HepG2 (cell line): ENCODE measurements around the gene BLMH. TPM values are rescaled to one million over a fixed set of nuclear protein-coding genes. Genes with fewer than 3 reads are reported as not detected.

ENCODE experiments used
- CREM ChIP-seq, 2 experiments: sonication (generic) in 1 of 2; formaldehyde crosslinking in 1 of 2; IDR thresholded peaks; 2 replicates each; pipeline versions ENCODE4 v1.4.0 to v1.6.1; 2016 to 2020; ENCODE audit warnings: antibody characterized with exemption in 1 of 2, mild to moderate bottlenecking in 1 of 2, missing genetic modification reagents in 1 of 2
- MAFK ChIP-seq, 2 experiments: IDR thresholded peaks in 1 of 2; conservative IDR thresholded peaks in 1 of 2; 2 replicates each; pipeline ENCODE4 v1.6.1; 2011; ENCODE audit warnings: improper control_type of control experiment in 2 of 2, low read length in 2 of 2
- MEIS2 ChIP-seq: sonication (generic); formaldehyde crosslinking; IDR thresholded peaks from 2 replicates; pipeline ENCODE4 v1.9.0; 2021; ENCODE audit warnings: mild to moderate bottlenecking, missing genetic modification reagents
- RXRB ChIP-seq: IDR thresholded peaks from 2 replicates; pipeline ENCODE4 v1.6.1; 2016; ENCODE audit warnings: borderline replicate concordance, missing genetic modification reagents, missing compliant biosample characterization
- TAF1 ChIP-seq: sonication (generic); formaldehyde crosslinking; IDR thresholded peaks from 2 replicates; pipeline ENCODE4 v1.4.0; 2020; ENCODE audit warnings: missing genetic modification reagents
- TCF12 ChIP-seq, 2 experiments: fragments of 450-650 bp in 1 of 2; sonication (generic) in 1 of 2; formaldehyde crosslinking in 1 of 2; IDR thresholded peaks; 2 replicates each; pipeline versions ENCODE4 v1.6.1 to v1.8.0; 2017 to 2022; ENCODE audit warnings: antibody characterized with exemption in 1 of 2, mild to moderate bottlenecking in 1 of 2, missing genetic modification reagents in 1 of 2, moderate library complexity in 1 of 2
- ZFP41 ChIP-seq: sonication (generic); formaldehyde crosslinking; IDR thresholded peaks from 2 replicates; pipeline ENCODE4 v1.4.0; 2020; ENCODE audit warnings: mild to moderate bottlenecking, missing genetic modification reagents, borderline replicate concordance
- ZNF121 ChIP-seq: sonication (generic); formaldehyde crosslinking; IDR thresholded peaks from 2 replicates; pipeline ENCODE4 v1.5.0; 2020; ENCODE audit warnings: mild to moderate bottlenecking, missing genetic modification reagents
- ZNF432 ChIP-seq: sonication (generic); formaldehyde crosslinking; IDR thresholded peaks from 2 replicates; pipeline ENCODE4 v1.5.0; 2020; ENCODE audit warnings: missing genetic modification reagents, mild to moderate bottlenecking, borderline replicate concordance
- ZNF557 ChIP-seq: sonication (generic); formaldehyde crosslinking; IDR thresholded peaks from 2 replicates; pipeline ENCODE4 v1.4.0; 2020; ENCODE audit warnings: missing genetic modification reagents
- polyA plus RNA-seq, 8 experiments: library from polyadenylated mRNA; depleted of rRNA in 3 of 8; stranded (reverse) in 7 of 8; unstranded in 1 of 8; fragments of >200 nt; fragmentation: Illumina TruSeq in 4 of 8; extraction: Trizol in 4 of 8; gene quantifications; 2 replicates each; pipeline versions ENCODE4 v1.2.1 to v1.2.3, GENCODE V29; 2011 to 2016; ENCODE audit warnings: low read depth in 4 of 8, missing spikeins in 1 of 8, mixed read lengths in 1 of 8; ENCODE audit not compliant: insufficient read depth in 1 of 8
- total RNA-seq, 5 experiments: library from RNA; depleted of rRNA; stranded (reverse); fragments of >200 nt; fragmentation: Illumina TruSeq; extraction: Trizol; gene quantifications; 2 replicates each; pipeline ENCODE4 v1.2.3, GENCODE V29; 2016; ENCODE audit warnings: low read depth in 1 of 5
- TF ChIP-seq, protein P1 (sequence below): sonication (generic); formaldehyde crosslinking; IDR thresholded peaks from 2 replicates; pipeline ENCODE4 v1.4.0; 2020; ENCODE audit warnings: missing genetic modification reagents
- TF ChIP-seq, protein P2 (sequence below): sonication (generic); formaldehyde crosslinking; IDR thresholded peaks from 2 replicates; pipeline ENCODE4 v1.4.0; 2020; ENCODE audit warnings: missing genetic modification reagents
- TF ChIP-seq, protein P3 (sequence below): sonication (generic); formaldehyde crosslinking; IDR thresholded peaks from 2 replicates; pipeline ENCODE4 v1.8.0; 2022; ENCODE audit warnings: mild to moderate bottlenecking, missing genetic modification reagents
- TF ChIP-seq, protein P4 (sequence below): IDR thresholded peaks from 2 replicates; pipeline ENCODE4 v1.6.1; 2016; ENCODE audit warnings: missing genetic modification reagents, missing compliant biosample characterization
- TF ChIP-seq, protein P5 (sequence below): IDR thresholded peaks from 2 replicates; pipeline ENCODE4 v1.6.1; 2016; ENCODE audit warnings: mild to moderate bottlenecking, missing biosample characterization, missing genetic modification reagents
- TF ChIP-seq, protein P6 (sequence below): IDR thresholded peaks from 2 replicates; pipeline ENCODE4 v1.6.1; 2016; ENCODE audit warnings: low read depth, missing genetic modification reagents, missing compliant biosample characterization
- TF ChIP-seq, protein P7 (sequence below): IDR thresholded peaks from 2 replicates; pipeline ENCODE4 v1.6.1; 2012; ENCODE audit warnings: inconsistent platforms

BLMH gene
- total and polyA plus RNA-seq, 2 of the 13 experiments (the other 11 are each of a cell fraction or from before 2014, with no cell fraction given) = 12.1 to 41.0 TPM

DNA sequence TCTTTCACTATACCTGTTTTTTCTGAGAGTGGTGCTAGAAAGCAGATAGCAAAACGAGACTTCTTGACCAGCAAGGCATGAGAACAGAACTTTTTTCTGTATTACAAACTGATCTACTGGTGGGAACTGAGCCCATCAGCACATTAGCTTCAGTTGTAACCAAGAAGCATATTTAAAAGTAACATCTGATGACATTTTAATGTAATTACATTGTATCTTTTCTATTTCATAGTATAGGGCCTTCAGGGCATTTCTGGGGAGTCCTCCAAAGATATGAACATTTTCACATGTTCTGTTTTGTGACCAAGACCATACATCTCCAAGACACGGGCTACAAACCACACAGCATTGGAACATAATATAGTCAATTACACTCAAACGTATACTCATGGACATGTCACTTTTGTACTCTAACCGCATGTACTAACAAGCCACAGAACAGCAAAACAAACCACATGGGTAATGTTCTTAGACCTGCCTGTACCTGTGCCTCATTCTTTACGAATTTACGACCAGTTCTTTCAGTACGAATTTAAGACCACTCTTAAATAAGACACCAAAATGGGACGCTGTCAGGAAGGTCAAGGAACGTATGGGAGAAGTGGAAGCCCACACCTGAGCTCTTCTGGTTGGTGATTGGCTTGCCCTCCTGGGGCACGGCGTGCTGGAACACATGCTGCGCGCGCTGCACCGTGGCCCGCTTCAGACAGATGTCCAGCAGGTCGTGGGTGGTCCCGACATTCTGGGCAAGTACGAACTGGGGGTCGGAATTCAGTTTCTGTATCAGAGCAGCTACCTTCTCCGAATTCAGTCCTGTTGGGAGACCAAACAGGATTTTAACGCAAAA lies 825 bp downstream of the BLMH start (continued):
- TF ChIP-seq, protein P1, sequence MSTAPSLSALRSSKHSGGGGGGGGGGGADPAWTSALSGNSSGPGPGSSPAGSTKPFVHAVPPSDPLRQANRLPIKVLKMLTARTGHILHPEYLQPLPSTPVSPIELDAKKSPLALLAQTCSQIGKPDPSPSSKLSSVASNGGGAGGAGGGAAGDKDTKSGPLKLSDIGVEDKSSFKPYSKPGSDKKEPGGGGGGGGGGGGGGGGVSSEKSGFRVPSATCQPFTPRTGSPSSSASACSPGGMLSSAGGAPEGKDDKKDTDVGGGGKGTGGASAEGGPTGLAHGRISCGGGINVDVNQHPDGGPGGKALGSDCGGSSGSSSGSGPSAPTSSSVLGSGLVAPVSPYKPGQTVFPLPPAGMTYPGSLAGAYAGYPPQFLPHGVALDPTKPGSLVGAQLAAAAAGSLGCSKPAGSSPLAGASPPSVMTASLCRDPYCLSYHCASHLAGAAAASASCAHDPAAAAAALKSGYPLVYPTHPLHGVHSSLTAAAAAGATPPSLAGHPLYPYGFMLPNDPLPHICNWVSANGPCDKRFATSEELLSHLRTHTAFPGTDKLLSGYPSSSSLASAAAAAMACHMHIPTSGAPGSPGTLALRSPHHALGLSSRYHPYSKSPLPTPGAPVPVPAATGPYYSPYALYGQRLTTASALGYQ = no peak
- peak; percentile 11; the same call in 1 of the 2 replicates for TF ChIP-seq TAF1
- TF ChIP-seq, protein P2, sequence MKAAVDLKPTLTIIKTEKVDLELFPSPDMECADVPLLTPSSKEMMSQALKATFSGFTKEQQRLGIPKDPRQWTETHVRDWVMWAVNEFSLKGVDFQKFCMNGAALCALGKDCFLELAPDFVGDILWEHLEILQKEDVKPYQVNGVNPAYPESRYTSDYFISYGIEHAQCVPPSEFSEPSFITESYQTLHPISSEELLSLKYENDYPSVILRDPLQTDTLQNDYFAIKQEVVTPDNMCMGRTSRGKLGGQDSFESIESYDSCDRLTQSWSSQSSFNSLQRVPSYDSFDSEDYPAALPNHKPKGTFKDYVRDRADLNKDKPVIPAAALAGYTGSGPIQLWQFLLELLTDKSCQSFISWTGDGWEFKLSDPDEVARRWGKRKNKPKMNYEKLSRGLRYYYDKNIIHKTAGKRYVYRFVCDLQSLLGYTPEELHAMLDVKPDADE (CRISPR knock-in tag) = no peak
- TF ChIP-seq TCF12 (IDR thresholded peaks at IDR 0.05) = no peak
- no peak for TF ChIP-seq TCF12 (CRISPR knock-in tag; IDR thresholded peaks at IDR 0.05)
- no peak for TF ChIP-seq ZFP41 (CRISPR knock-in tag)
- TF ChIP-seq ZNF557 (CRISPR knock-in tag) = no peak
- TF ChIP-seq, protein P3, sequence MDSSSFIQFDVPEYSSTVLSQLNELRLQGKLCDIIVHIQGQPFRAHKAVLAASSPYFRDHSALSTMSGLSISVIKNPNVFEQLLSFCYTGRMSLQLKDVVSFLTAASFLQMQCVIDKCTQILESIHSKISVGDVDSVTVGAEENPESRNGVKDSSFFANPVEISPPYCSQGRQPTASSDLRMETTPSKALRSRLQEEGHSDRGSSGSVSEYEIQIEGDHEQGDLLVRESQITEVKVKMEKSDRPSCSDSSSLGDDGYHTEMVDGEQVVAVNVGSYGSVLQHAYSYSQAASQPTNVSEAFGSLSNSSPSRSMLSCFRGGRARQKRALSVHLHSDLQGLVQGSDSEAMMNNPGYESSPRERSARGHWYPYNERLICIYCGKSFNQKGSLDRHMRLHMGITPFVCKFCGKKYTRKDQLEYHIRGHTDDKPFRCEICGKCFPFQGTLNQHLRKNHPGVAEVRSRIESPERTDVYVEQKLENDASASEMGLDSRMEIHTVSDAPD (CRISPR knock-in tag) = no peak
- no peak for TF ChIP-seq CREM (IDR thresholded peaks at IDR 0.05)
- no peak for TF ChIP-seq CREM (CRISPR knock-in tag; IDR thresholded peaks at IDR 0.05)
- no peak for TF ChIP-seq MEIS2 (CRISPR knock-in tag)
- TF ChIP-seq RXRB (CRISPR knock-in tag) = no peak
- TF ChIP-seq ZNF121 (CRISPR knock-in tag) = no peak
- TF ChIP-seq, protein P4, sequence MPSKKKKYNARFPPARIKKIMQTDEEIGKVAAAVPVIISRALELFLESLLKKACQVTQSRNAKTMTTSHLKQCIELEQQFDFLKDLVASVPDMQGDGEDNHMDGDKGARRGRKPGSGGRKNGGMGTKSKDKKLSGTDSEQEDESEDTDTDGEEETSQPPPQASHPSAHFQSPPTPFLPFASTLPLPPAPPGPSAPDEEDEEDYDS (CRISPR knock-in tag) = peak; percentile 43
- TF ChIP-seq, protein P5, sequence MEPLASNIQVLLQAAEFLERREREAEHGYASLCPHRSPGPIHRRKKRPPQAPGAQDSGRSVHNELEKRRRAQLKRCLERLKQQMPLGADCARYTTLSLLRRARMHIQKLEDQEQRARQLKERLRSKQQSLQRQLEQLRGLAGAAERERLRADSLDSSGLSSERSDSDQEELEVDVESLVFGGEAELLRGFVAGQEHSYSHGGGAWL (CRISPR knock-in tag) = peak; percentile 43; the same call in 1 of the 2 replicates
- no peak for TF ChIP-seq ZNF432 (CRISPR knock-in tag)
- TF ChIP-seq, protein P6, sequence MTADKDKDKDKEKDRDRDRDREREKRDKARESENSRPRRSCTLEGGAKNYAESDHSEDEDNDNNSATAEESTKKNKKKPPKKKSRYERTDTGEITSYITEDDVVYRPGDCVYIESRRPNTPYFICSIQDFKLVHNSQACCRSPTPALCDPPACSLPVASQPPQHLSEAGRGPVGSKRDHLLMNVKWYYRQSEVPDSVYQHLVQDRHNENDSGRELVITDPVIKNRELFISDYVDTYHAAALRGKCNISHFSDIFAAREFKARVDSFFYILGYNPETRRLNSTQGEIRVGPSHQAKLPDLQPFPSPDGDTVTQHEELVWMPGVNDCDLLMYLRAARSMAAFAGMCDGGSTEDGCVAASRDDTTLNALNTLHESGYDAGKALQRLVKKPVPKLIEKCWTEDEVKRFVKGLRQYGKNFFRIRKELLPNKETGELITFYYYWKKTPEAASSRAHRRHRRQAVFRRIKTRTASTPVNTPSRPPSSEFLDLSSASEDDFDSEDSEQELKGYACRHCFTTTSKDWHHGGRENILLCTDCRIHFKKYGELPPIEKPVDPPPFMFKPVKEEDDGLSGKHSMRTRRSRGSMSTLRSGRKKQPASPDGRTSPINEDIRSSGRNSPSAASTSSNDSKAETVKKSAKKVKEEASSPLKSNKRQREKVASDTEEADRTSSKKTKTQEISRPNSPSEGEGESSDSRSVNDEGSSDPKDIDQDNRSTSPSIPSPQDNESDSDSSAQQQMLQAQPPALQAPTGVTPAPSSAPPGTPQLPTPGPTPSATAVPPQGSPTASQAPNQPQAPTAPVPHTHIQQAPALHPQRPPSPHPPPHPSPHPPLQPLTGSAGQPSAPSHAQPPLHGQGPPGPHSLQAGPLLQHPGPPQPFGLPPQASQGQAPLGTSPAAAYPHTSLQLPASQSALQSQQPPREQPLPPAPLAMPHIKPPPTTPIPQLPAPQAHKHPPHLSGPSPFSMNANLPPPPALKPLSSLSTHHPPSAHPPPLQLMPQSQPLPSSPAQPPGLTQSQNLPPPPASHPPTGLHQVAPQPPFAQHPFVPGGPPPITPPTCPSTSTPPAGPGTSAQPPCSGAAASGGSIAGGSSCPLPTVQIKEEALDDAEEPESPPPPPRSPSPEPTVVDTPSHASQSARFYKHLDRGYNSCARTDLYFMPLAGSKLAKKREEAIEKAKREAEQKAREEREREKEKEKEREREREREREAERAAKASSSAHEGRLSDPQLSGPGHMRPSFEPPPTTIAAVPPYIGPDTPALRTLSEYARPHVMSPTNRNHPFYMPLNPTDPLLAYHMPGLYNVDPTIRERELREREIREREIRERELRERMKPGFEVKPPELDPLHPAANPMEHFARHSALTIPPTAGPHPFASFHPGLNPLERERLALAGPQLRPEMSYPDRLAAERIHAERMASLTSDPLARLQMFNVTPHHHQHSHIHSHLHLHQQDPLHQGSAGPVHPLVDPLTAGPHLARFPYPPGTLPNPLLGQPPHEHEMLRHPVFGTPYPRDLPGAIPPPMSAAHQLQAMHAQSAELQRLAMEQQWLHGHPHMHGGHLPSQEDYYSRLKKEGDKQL (CRISPR knock-in tag) = no peak
- TF ChIP-seq MAFK (conservative IDR thresholded peaks at IDR 0.05 in 1 of 2, IDR thresholded peaks at IDR 0.05 in 1 of 2; ENCODE audit: low read length in 2 of 2) = no peak
- TF ChIP-seq, protein P7, sequence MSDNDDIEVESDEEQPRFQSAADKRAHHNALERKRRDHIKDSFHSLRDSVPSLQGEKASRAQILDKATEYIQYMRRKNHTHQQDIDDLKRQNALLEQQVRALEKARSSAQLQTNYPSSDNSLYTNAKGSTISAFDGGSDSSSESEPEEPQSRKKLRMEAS = peak; percentile 95
